Uterus (tissue), 2 donors: ENCODE results near the gene LIPN.

Experiments used
- CTCF ChIP-seq, 4 experiments: fragments of 200-600 bp in 2 of 4; fragments of 450-650 bp in 2 of 4; sonication (generic) in 2 of 4; IDR thresholded peaks; one replicate each; pipeline ENCODE4 v1.5.1; 2016 to 2019; ENCODE audit warnings: antibody characterized with exemption in 4 of 4, mild to moderate bottlenecking in 2 of 4, moderate library complexity in 1 of 4
- POLR2A ChIP-seq, 2 donors: fragments of 450-650 bp; IDR thresholded peaks; one replicate each; pipeline ENCODE4 v1.6.1; 2016; ENCODE audit warnings: antibody characterized with exemption in 2 of 2, mild to moderate bottlenecking in 1 of 2, moderate library complexity in 1 of 2

- no peak for TF ChIP-seq CTCF (IDR thresholded peaks at IDR 0.05)
- TF ChIP-seq POLR2A (IDR thresholded peaks at IDR 0.05), result no peak
Measured at GRCh38 chr10:88745633-88746032, 14.2 kb upstream of the LIPN start.
